Nucleus accumbens (tissue), 56 donors: ENCODE measurements around the gene SLC1A2.

Source experiments
- DNase-seq, 56 donors: peaks; one replicate each; lab custom pipeline; 2025; lab: John Stamatoyannopoulos, UW

SLC1A2 gene

DNA sequence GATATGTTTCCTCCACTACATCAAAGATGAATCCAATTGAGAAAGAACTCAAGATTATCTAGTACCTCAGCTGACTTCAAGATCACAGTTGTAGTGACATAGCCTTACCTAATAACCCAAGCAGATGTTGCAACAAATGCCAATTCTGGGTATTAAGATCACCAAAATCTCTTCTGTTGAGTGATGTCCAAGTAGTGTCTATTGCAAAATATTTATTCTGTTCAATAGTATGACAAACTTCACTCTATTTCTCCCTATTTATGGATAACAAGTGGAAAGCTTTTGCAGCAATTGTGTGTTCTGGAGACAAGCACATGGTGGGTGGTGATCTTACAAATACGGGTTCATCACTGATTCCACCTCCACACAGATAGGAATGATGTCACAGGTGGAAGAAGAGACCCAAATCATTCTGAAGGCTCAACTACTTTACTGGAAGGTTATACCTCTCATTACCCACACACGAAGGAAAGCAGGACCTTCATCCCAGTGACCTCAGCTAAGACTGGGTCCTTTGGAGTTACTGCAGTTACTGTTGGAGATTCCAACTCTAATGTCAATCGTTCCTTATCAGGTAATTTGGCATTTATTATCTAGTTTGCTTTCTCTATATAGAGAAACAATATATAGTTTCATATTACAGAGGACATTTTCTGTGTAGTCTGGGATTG, 208.3 kb downstream of the SLC1A2 start:
- peak in 1 of 56 donors; percentile 1 for DNase-seq

DNA sequence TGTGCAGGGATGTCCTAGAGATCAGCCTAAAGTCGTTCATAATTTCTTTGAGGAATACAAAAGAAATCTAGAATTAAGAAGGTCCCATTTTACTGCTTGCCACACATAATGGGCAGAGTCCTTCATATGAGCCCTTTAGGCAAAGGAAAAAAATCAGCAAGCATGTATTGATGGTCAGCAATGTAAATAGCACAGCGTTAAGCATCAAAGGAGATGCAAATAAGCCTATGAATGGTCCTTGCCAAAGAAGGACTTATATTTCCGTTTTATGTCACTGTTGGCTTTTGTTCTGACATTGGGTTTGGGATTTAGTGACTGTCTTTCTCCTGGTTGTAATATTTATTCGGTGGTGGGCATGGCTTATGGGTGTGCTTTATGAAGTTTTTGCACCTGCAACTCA, 210.6 kb downstream of the SLC1A2 start:
- no peak for DNase-seq

DNA sequence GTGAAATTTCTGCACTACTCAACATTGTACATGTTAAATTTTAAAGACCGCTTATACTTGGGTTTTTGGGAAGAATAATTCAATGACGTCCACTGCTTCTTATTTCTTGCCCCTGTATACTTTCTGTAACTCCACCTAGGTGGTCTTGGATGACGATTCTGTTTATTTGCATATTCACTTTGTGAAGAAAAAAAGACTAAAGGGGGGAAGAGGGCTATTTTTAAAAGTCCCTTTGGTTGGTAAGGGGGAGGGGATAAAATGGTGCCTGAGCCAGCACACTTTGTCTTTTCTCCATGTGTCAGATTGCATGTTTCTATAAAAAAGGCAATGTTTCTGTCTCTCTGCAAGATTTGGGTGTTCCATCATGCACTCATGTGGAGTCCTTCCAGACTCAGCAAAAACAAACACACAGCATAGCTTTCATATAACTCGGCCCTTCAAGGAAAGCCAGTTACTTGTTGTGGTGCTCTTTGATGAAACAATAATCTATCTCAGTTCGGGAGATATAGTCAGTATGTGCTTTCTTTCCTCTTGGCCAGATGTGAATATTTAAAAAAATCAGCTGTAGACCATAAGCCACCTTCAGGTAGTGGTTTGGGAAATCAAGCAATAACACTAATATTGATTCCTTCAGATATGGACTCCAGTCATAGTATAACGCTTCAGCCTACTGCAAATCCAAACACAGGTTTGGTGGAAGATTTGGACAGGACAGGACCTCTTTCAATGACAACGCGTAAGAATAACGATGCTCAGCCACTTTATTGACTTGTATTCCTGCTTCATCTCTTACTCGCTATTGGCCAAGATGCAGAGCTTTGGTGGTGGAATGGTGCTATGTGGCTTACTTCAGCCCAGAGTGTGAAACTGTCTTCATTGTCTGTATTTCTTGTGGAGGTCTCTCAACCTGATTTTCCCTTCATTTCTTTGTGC, 211.6 kb downstream of the SLC1A2 start:
- no peak for DNase-seq

DNA sequence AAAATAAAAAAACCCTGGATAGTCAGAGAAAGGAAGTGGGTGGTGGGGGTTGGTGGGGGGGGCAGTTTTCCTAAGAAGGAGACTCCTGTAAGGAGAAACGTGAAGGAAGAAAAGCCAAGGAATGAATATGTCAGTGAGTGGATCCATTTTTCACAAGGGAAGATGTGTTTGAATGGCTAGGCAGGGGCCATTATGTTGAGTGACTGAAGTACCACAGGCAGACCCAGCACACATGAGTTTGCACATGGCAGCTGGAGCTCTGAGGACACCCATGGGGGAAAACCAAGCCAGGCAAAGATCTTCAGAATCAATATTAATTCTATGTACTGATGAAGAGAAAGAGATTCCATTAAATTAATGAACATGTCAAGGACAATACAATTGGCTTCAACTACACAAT, 212.7 kb downstream of the SLC1A2 start:
- DNase-seq = no peak

DNA sequence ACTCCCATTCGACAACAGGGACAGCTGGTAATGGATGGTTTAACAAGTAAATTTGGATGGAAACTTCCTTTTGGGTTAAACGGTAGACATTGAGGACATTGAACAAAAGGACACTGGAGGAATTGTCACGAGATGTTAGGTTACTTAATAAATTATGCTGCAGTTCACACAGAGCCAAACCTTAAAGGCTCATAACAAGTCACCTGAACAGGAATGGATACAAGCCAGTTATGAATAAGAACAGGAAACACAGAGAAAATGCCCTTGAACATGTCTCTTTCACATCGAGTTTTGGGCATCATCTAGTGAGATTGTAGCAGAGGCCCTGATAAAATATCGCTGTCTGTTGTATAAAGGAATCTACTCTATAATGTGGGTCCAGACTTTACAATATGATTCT, 214.7 kb downstream of the SLC1A2 start:
- no peak for DNase-seq
